H4 (cell line): ENCODE data around the gene EHD3. TPM values are rescaled to one million over a fixed set of nuclear protein-coding genes. Genes with fewer than 3 reads are reported as not detected.

Experiments
- DNase-seq: peaks from one replicate; pipeline ENCODE4 v3.0.0-alpha.2; 2015; ENCODE audit warnings: low spot score
- total RNA-seq: library from RNA; depleted of rRNA; stranded (reverse); fragments of >200 nt; shearing (Covaris generic); gene quantifications from 2 replicates; pipeline ENCODE4 v1.2.3, GENCODE V29; 2014; rRNA removed

Gene EHD3
- total RNA-seq, 1 experiment from 2014 or later, result 5.1 TPM

DNA sequence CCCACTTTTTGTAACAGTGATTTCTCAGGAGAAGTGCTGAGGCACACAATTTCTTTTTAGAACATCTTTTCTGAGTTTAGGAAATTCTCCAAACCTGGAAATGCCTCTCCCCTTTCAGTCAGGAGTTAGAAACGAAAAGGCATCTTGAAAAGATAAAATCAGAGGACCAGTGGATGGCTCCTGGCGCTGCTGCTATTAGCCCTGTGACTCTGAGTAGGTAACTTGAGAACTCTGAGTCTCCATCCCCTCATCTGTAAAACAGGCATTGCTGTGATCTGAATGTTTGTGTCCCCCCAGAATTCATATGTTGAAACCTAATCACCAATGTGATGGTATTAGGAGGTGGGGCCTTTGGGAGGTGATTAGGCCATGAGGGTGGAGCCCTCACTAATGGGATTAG, 50.2 kb downstream of the EHD3 start:
- DNase-seq, result no peak

DNA sequence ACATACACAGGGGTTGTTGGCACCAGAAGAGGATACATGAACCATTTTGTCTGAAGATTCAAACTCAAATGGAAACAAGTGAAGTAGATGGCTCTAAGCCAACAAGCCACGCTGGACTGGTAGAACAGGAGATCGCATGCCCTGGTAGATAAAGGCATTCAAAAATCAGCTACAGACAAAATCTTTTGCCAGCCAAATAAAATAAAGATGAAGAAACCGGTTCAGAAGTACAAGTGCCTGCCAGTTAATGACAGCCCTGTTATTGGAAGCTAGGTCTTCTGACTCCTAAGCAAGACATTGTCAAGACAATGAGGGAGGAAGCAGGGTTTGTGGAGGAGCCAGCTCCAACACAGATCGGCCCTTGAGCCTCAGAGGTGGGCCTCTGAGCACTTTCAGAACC, 52.3 kb downstream of the EHD3 start:
- DNase-seq, result no peak

DNA sequence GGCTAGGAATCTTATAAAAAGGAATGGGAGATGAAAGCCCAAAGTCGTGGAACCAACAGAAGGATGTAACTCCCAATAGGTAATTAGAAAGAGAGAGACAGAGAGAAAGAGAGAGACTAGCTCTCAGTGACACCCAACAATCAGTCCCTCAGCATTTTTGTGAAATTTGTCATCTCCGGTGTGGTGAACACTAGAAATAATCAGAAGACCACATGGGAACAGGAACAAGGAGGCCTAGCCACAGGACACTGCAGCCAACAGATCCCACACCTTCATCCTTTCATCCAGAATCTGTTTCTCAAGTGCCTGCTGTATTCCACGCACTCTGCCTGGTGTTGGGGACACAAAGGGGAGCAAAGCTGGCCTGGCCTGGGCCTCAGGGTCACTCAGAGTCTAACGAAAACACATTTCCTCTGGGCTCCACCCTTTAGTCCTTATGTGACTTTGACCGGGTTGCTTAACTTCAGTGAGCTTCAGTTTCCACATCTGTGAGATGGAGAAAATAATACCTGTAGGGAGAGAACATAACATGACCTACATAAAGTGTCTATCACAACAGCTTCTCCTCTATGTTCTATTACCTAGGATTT, 53.1 kb downstream of the EHD3 start:
- peak; percentile 25 for DNase-seq

DNA sequence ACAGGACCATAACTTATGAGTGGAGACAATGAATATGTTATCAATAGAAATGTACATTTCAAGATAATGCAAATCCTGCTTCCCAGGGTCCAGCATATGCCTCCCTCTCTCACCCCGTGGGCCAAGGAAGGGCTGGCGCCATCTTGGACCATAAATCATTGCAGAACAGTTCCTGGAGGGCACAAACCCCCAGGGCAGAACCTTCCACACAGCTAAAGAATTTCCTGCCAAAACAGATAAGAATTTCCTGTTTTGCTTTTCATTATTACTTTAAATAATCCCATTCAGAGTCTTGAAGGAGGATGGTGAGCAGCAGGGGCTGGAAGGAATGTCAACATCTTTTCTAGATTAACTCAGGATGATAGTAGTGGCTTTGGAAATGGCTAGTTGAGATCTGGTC, 53.7 kb downstream of the EHD3 start:
- no peak for DNase-seq

DNA sequence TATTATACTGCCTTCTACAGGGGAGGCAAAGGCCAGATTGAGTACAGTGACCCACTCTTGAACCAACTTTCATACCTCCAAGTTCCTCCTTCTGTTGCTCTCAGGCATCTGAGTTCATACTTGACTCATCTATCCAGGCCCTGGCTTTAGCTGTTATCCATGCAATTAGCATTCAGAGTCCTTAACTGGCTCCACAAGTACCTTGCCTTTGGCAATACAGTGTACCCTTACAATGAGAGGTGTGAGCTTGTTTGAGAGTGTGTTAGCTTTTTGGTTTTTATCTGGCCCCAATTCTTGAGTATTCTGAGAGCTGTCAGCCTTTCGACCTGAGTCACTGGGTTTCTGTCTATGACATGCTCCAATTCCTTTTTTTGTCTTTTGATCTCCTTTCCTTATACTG, 60.2 kb downstream of the EHD3 start:
- DNase-seq, result no peak

DNA sequence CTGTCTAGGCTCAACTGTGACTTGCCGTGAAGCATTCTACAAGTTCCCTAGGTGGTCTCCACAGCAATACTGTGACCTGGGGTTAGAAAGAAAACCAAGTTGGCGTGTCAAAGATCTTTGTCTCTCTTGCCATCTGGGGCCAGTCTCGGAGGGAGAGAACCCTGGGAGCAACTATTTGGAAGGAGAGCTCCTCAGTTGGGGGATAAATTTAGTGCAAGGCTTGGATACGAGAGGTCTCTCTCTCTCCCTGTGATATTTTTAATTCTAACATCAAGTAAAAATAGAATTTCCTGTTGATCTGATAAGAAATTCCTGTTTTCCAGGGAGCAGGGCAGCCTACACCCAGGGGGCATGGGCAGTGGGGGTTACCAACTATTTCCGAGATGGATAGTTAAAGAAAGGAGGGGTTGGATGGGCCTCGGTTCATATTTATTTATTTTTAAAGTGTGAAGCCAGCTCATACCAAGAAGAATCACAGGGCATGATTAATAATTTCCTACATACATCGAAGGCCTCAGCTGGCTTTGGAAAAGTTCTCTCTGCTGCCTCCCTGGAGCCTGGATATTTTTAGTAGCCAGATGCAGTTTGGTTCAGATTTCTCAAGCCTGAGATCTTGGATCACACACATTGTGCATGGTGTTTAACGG, 62.8 kb downstream of the EHD3 start:
- DNase-seq, result no peak

DNA sequence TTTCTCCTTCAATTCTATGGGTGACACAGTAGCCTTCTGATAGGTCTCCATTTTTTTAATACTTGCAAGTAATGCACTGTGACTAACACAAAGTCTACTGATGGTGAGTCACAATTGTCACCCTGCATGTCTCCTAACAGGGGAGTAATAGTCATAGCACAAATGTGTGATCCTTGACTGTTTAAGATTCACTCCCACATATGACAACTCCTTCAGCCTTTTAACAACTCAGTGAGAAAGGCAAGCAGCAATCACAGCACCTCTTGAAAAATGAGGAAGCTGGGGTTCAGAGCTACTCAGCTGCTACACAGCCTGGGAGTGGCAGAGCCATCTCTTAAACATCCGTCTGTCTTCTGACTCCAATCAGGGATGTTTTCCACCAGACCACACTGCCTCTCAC, 63.8 kb downstream of the EHD3 start:
- DNase-seq, result no peak

DNA sequence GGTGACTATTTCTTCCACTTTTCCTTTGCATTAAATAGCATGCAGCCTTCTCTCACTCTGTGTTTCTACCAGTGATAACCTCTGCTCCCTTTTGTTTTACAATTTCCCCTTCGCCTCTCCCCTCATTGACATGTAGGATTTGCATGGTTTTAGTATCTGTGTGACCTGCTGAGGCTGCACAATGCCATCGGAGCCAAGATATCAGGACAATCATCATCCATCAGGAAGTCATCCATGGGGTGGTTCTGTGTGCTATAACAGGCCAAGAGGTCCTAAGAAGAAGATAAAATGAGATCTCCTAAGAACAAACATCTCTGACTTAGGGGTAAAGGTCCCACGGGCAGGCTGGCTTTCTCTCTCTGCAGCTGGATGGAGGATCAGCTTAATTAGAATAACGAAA, 65.6 kb downstream of the EHD3 start:
- DNase-seq, result no peak

DNA sequence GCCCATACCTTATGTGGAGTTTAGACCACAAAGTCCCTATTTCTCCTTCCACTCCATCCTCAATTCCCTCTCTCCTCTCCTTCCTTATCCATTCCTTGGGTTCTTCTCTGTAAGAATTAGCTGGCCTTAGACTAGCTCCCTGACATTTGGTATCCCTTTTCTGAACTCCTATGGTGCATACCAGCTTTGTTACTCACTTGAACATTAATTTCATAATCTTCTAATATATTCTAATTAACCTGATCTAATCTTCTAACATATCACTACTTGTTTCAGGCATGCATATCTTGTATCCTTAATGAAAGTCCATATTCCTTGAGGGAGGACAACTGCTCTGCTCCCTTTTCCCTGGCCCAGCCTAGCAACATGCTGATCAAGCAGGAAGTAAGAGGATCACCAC, 66.4 kb downstream of the EHD3 start:
- DNase-seq, result no peak

DNA sequence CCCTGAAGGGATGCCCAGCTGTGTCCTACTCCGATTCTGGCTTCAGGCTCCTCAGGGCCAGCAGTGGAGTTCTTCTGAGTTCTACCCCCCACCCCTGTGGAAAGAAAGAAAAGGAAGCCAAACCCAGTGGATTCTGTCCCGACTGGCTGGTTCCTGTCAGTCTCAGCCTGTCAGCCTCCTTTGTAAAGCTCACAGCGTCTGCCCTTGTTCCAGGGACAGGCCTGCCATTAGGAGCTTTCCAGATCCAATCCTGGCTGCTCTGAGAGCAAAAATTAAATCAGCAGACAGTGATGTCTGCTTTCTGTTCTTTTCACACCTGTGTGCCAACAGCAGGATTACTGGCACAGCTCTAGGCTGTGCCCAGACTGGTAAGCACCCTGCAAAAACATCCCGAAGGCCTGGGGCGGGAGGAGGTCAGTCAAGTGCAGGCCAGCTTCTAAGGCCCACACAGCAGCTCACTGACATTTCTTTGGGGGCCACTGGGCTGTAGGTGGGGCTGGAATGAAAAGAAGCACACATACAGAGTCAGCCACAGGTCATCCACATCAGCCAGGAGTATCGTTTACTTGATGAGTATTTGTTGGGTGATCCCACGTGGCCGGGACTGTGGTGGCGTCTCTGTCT, 69.1 kb downstream of the EHD3 start:
- DNase-seq, result no peak

DNA sequence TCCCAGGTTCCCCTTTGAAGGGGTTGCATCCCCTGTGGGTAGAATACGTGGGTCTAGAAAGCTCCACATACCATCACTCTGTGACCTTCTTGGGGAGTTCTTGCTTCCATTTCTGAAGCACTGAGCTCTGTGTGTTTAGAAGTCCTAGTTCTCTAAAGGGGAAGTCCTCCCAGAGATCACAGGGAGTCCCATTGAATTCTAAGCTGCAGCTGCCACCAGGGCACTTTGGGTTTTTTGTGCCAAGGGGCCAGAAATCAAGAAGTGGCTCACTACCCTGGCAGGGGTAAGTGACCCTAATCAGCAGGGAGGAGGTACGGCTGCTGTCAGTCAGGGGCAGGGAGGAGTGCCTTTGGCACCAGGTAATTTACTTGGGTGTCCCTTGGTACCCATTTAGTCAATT, 70.9 kb downstream of the EHD3 start:
- no peak for DNase-seq

DNA sequence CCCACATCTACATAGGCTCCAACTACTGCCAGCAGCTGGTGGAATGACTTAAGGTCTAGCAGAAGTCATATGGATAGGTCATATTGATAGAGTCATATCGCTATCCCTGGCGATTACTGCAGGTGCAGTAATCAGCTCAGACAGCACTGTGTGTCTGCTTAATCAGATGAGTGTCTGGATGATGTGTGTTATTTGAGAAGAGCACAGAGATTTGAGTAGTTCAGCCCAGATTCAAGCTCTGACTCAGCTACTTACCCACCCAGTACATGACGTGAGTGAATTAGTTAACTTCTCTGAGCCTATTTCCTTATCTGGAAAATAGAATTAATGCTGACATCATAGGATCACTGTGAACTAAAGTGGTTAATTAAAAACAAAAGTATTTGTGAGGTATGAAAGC, 78.9 kb downstream of the EHD3 start:
- no peak for DNase-seq

DNA sequence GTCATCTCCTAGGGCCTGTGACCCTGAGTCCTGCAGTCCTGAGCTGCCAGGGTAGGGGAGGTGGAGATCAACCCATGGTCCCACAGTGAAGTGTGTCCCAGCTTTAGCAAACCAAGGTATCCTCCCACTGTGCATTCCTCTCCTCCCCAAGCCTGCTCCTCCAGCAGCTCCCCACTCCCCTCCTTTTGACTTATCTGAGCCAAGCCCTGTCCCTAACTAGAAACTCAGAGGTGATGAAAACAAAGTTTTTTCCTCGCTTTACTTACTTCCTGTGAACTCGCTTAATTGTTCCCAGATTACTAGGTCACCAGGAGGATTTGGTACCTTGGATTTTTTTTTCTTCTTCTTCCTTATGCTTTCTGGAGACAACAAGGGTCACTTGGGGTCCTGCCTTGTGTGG, 80.8 kb downstream of the EHD3 start:
- DNase-seq, result no peak

DNA sequence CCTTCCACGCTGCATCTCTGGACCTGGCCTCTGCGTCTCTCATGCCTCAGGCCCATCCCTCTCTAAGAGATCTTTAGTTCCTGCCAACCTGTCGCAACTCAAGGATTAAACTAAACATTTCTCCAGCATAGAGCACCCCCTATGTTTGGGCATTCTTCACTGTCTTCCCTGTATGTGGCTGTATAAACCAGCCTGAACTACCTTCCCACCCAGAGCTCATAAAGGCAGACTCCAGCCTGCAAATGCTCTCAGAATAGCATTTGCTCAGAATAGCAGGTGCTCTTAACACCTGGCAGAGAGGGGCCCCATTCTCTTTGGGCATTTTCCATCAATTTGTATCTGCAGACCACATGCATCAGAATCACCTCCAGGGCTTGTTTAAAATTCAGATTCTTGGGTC, 83.4 kb downstream of the EHD3 start:
- no peak for DNase-seq

DNA sequence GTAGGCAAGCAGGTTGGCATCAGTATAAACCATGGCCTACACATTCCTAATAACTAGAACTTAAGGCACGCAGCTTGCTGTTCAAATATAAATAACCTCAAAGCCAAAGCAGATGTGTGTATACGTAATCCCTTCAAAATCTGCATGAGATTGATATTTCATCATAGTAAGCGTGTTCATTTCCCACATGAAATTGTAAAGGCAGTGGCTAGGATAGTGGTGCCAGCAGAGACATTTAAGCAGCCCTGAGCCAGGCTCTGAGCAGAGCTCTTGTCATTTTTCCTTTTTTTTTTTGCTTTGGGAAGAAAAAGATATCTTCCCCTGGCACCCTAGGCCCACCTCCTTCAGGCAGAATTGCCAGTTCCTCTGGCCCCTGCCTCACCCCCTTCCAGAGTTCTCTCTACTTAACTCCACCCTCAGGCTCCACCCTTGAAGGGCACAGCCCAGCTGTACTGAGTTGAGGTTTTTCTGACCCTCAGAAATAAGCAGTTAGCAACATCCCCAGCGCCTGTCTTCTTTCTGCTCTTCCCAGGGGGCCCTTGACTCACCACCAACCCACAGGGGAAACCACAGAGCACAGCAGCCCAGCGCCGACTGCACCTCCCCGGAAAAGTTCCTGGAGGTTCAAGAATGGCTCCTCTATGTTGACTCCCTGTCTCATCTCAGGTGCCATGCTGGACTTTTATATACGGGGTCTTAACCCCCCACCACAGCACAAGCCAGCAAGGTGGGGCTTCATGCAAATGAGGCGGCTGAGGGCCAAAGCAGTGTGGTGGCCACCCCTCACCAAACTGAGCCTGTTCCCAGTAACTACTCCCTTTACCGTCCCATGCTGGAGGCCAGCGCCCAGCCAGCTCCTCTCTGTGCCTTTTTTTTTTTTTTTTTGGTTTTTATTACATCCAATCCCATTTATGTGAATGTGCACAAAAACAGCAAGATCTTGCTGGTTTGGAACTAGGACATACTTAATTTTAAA, 84.7 kb downstream of the EHD3 start:
- peak; percentile 66 for DNase-seq

Other genes with a start within 250 kb of the EHD3 start
- 12.2 and 12.9 TPM in 2 replicates for gene GALNT14, start 95.7 kb upstream of the EHD3 start, total RNA-seq
- 0.14 TPM in 1 of 2 replicates, not detected in the other for gene CAPN14, start 16.6 kb upstream of the EHD3 start, total RNA-seq
- 0.33 and 1.2 TPM in 2 replicates for gene XDH, start 180.6 kb downstream of the EHD3 start, total RNA-seq